MCF 10A (cell line): ENCODE data around the gene ABHD14A. TPM values are rescaled to one million over a fixed set of nuclear protein-coding genes. Genes with fewer than 3 reads are reported as not detected.

Source experiments
- BruUV-seq: library from RNA; stranded (reverse); fragments of 400-500 nt; replicated peaks from 2 replicates; lab custom pipeline; 2021; lab: Mats Ljungman, UMichigan
- CTCF ChIA-PET: fragments of 300-600 bp; sonication (Branson Sonifier 250); formaldehyde crosslinking; extraction: SDS; loops from one replicate; lab custom pipeline; 2021; ENCODE audit warnings: antibody characterized with exemption, inconsistent platforms; lab: Yijun Ruan, JAX
- POLR2A ChIA-PET: fragments of 300-600, 350-650 bp; sonication (Branson Sonifier 250); formaldehyde crosslinking; extraction: SDS; loops from one replicate; lab custom pipeline; 2020; ENCODE audit warnings: antibody characterized with exemption, inconsistent platforms; lab: Yijun Ruan, JAX
- DNase-seq: peaks from one replicate; pipeline ENCODE4 v3.0.0-alpha.2; 2018; ENCODE audit not compliant: unreplicated experiment
- H3K27ac Mint-ChIP-seq: one replicate; pipeline ENCODE4 v1.8.0; 2022; ENCODE audit warnings: mild to moderate bottlenecking, low read depth, mixed read lengths; ENCODE audit not compliant: unreplicated experiment
- H3K27me3 Mint-ChIP-seq: one replicate; pipeline ENCODE4 v1.8.0; 2022; ENCODE audit warnings: mixed read lengths; ENCODE audit not compliant: insufficient read depth, unreplicated experiment
- H3K36me3 Mint-ChIP-seq: one replicate; pipeline ENCODE4 v1.8.0; 2022; ENCODE audit warnings: mild to moderate bottlenecking, moderate library complexity, mixed read lengths; ENCODE audit not compliant: insufficient read depth, unreplicated experiment
- H3K4me1 Mint-ChIP-seq: one replicate; pipeline ENCODE4 v1.8.0; 2022; ENCODE audit warnings: mixed read lengths; ENCODE audit not compliant: insufficient read depth, unreplicated experiment
- H3K4me3 Mint-ChIP-seq: one replicate; pipeline ENCODE4 v1.8.0; 2022; ENCODE audit warnings: mild to moderate bottlenecking, moderate library complexity, mixed read lengths; ENCODE audit not compliant: unreplicated experiment
- H3K9me3 Mint-ChIP-seq: one replicate; pipeline ENCODE4 v1.8.0; 2022; ENCODE audit warnings: mixed read lengths; ENCODE audit not compliant: unreplicated experiment
- intact Hi-C: fragments of 100-400 bp; cut with micrococcal nuclease; formaldehyde crosslinking; loops from 2 replicates; pipeline ENCODE4 v1.14.1; 2022
- total RNA-seq: library from RNA; stranded (reverse); gene quantifications from 2 replicates; pipeline ENCODE4 v1.2.3, GENCODE V29; 2022
- TF ChIP-seq, protein P1 (sequence below): fragments of 200-600 bp; IDR thresholded peaks from one replicate; pipeline ENCODE4 v1.8.0; 2022; ENCODE audit warnings: antibody characterized with exemption, mild to moderate bottlenecking; ENCODE audit not compliant: unreplicated experiment

The ABHD14A gene
- total RNA-seq, 1 experiment from 2014 or later: 8.1 TPM

DNA sequence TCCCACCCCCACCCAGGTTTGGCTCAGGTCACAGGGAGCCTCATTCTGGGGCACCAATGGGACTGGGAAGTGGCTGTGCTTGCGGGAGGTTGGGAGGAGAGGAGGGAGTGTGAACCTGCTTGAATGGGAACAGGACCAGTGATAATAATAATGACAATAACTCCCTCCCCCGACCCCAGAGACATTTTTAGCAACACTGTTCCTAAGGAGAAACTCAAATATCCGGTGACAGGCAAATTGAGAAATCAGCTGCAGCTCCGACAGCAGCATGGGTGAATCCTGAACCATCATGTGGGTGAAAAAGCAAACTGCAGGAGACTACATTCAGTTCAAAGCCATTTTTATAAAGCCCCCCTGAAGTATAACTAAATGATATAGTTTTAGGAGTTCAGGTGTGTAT is 32.4 kb downstream of the ABHD14A start:
- POLR2A ChIA-PET: interaction anchor here (0.8 kb wide), 1 partner anchor 47 kb away, joined by 3 read pairs; no protein-coding TSS in a partner anchor
- no peaks in the 10 kb centered on the region for H3K27me3 Mint-ChIP-seq
- TF ChIP-seq, protein P1, sequence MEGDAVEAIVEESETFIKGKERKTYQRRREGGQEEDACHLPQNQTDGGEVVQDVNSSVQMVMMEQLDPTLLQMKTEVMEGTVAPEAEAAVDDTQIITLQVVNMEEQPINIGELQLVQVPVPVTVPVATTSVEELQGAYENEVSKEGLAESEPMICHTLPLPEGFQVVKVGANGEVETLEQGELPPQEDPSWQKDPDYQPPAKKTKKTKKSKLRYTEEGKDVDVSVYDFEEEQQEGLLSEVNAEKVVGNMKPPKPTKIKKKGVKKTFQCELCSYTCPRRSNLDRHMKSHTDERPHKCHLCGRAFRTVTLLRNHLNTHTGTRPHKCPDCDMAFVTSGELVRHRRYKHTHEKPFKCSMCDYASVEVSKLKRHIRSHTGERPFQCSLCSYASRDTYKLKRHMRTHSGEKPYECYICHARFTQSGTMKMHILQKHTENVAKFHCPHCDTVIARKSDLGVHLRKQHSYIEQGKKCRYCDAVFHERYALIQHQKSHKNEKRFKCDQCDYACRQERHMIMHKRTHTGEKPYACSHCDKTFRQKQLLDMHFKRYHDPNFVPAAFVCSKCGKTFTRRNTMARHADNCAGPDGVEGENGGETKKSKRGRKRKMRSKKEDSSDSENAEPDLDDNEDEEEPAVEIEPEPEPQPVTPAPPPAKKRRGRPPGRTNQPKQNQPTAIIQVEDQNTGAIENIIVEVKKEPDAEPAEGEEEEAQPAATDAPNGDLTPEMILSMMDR: no peak
- DNase-seq: no peak
- H3K36me3 Mint-ChIP-seq: no peaks in the 10 kb centered on the region
- H3K9me3 Mint-ChIP-seq: peaks cover 7% of the 10 kb centered on the region
- H3K4me1 Mint-ChIP-seq: no peaks in the 10 kb centered on the region
- no peak overlapping the region for H3K4me3 Mint-ChIP-seq
- CTCF ChIA-PET: interaction anchor here (0.6 to 8.6 kb wide), 5 partner anchors 44 to 190 kb away, joined by 3 to 71 read pairs (median 7); no protein-coding TSS in a partner anchor
- BruUV-seq: no TSS peak
- intact Hi-C loops: loop anchor here (10.0 kb wide), 1 partner anchor 208 kb away; no protein-coding TSS in a partner anchor
- H3K27ac Mint-ChIP-seq: no peak overlapping the region

DNA sequence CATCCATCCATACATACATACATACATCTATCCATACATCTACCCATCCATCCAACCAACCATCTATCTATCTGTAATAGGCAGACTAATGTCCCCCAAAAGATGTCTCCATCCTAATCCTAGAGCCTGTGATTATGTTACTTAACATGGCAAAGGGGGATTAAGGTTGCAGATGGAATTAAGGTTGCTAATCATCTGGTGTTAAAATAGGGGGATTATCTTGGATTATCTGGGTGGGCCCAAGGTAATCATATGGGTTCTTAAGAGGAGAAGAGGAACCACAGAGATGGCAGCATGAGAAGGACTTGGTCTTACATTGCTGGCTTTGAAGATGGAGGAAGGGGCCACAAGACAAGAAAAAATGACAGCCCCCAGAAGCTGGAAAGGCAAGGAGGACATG is 35.6 kb downstream of the ABHD14A start:
- ChIA-PET CTCF (interaction anchor here (0.6 to 4.5 kb wide), 2 partner anchors 9 to 812 kb away, joined by 3 to 27 read pairs; no protein-coding TSS in a partner anchor), POLR2A (no interaction called here)
- TF ChIP-seq, protein P1: no peak
- Mint-ChIP-seq H3K27me3 (no peaks in the 10 kb centered on the region), H3K27ac (no peak overlapping the region), H3K4me3 (no peak overlapping the region), H3K4me1 (no peaks in the 10 kb centered on the region), H3K36me3 (no peaks in the 10 kb centered on the region), H3K9me3 (peaks cover 7% of the 10 kb centered on the region)
- intact Hi-C loops: no loop called here
- no TSS peak for BruUV-seq
- DNase-seq: no peak

DNA sequence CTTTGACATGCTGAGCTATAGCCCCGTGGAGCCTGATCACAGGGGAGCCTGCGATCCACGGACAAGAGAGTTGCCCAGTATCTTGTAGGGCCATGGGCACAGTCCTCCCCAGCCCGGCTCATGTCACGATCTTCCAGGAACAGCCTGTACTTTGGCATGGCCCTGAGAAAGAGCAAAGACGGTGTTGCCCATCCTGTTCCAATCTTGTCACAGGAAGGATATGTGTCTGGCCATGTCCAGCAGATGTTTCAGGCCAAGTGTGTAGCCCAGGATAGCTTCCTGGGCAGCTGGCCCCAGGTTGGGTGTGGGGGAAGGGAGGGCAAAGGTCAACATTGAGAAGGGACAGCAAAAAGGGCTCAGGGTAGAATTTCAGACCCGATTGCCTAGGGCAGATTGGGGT is 37.8 kb downstream of the ABHD14A start:
- CTCF ChIA-PET: interaction anchor here (0.6 to 4.5 kb wide), 9 partner anchors 11 to 349 kb away, joined by 3 to 27 read pairs (median 4); no protein-coding TSS in a partner anchor
- H3K9me3 Mint-ChIP-seq: peaks cover 7% of the 10 kb centered on the region
- H3K27me3 Mint-ChIP-seq: no peaks in the 10 kb centered on the region
- H3K4me3 Mint-ChIP-seq: no peak overlapping the region
- no peaks in the 10 kb centered on the region for H3K36me3 Mint-ChIP-seq
- TF ChIP-seq, protein P1: no peak
- no peak overlapping the region for H3K27ac Mint-ChIP-seq
- DNase-seq: no peak
- intact Hi-C loops: no loop called here
- POLR2A ChIA-PET: interaction anchor here (1.3 kb wide), 1 partner anchor 34 kb away, joined by 4 read pairs; no protein-coding TSS in a partner anchor
- no TSS peak for BruUV-seq
- H3K4me1 Mint-ChIP-seq: no peaks in the 10 kb centered on the region

DNA sequence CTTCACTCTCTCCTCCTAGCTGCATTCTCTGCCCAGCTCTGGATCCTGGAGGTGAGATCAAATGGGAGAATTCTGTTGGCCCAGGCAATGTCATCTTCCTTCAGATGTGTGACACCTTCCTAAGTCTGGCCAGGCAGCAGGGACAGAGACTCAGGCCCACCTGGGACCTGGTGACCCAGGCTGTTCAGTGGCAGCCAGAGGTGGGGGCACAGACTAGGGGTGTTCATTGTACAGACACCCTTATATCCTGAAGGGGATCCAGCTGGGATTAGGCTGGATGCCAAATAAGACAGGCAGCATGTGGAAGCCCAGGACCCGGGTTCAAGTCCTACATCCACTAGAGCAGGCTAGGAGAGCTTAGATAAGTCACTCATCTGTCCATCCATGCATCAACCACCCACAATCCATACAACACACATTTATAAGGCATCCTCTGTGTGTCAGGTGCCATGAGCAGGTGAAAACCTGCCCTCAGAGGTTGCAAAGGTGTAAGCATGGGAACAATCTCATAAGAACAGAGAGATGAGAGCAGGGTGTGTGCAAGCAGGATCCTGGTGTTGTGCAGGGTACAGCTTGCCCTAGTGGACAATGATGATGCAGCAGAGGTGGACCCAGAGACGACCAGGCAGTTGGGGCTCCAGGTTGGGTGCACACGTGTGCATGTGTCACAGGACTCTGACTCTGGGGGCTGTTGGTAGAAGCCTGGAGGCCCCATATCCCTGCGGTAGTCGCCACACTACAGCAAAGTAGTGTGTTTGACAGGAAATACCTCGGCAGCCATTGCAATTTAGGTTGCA is 39.1 kb downstream of the ABHD14A start:
- intact Hi-C loops: no loop called here
- no peaks in the 10 kb centered on the region for H3K4me1 Mint-ChIP-seq

More for the DNA sequence above, 39.1 kb downstream of the ABHD14A start:
- no peak overlapping the region for H3K27ac Mint-ChIP-seq
- TF ChIP-seq, protein P1: no peak
- peaks cover 7% of the 10 kb centered on the region for H3K9me3 Mint-ChIP-seq
- BruUV-seq: no TSS peak
- no peaks in the 10 kb centered on the region for H3K27me3 Mint-ChIP-seq
- H3K4me3 Mint-ChIP-seq: no peak overlapping the region
- CTCF ChIA-PET: interaction anchor here (0.6 to 3.1 kb wide), 7 partner anchors 12 to 184 kb away, joined by 3 to 16 read pairs (median 4); partner anchors contain the start of gene DUSP7
- POLR2A ChIA-PET: interaction anchor here (1.1 to 1.3 kb wide), 2 partner anchors 32 to 33 kb away, joined by 3 to 4 read pairs; no protein-coding TSS in a partner anchor
- no peak for DNase-seq
- H3K36me3 Mint-ChIP-seq: no peaks in the 10 kb centered on the region
